Measurements from ENCODE around the gene PCSK4. TPM values are rescaled to one million over a fixed set of nuclear protein-coding genes. Genes with fewer than 3 reads are reported as not detected.

The PCSK4 gene
- total and polyA plus RNA-seq, 9 of the 15 experiments (the other 6 are each of a cell fraction or from before 2014, with no cell fraction given), result 0.01 to 9.1 (median 2.1) TPM; not detected in 1

DNA sequence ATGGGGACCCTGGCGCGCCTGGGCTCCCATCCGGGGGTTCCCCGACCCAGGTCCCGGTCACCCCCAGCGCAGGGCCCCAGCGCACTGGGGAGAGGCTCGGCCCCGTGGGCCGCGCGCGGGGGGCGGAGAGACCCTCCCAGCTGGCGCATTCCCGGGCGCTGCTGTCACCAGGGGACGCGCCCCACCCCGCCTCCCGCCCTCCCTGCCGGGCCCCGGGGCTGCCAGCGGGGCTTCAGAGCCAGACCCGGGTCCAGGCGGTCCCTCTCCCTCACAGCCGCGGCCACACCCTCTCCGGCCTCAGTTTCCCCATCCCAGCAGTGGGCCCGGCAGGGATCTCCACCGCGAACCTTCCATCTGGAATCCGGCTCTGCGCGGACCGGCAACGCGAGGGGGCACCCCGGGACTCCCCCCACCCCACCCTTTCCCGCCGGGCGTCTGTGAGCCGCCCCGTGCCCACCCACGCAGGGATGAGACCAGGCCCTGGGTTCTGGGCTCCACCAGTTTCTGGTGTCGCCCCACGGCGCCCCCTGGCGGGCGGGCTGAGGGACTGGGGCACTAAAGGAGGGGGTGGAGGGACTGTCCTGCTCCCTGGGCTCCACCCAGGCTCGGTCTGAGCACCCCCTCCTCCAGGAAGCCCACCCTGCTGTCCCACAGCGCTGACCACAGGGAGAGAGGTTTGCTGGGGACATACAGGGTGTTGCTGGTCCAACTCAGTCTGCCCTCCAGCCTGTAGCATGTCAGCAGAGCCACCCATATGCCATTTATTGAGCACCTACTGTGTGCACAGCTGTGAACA lies 23.5 kb upstream of the PCSK4 start (continued):
- no peak for TF ChIP-seq NCOA2 (IDR thresholded peaks at IDR 0.05; ENCODE audit: partially characterized antibody in 2 of 2)
- no peak for TF ChIP-seq BACH1 (tag; IDR thresholded peaks at IDR 0.05)
- TF ChIP-seq TAF9B (IDR thresholded peaks at IDR 0.05; ENCODE audit: partially characterized antibody), result no peak
- TF ChIP-seq EZH2 (IDR thresholded peaks at IDR 0.05; ENCODE audit: borderline replicate concordance, low read depth, low read length), result no peak
- no peak for TF ChIP-seq CEBPB (tag; IDR thresholded peaks at IDR 0.05)
- TF ChIP-seq, protein P1, sequence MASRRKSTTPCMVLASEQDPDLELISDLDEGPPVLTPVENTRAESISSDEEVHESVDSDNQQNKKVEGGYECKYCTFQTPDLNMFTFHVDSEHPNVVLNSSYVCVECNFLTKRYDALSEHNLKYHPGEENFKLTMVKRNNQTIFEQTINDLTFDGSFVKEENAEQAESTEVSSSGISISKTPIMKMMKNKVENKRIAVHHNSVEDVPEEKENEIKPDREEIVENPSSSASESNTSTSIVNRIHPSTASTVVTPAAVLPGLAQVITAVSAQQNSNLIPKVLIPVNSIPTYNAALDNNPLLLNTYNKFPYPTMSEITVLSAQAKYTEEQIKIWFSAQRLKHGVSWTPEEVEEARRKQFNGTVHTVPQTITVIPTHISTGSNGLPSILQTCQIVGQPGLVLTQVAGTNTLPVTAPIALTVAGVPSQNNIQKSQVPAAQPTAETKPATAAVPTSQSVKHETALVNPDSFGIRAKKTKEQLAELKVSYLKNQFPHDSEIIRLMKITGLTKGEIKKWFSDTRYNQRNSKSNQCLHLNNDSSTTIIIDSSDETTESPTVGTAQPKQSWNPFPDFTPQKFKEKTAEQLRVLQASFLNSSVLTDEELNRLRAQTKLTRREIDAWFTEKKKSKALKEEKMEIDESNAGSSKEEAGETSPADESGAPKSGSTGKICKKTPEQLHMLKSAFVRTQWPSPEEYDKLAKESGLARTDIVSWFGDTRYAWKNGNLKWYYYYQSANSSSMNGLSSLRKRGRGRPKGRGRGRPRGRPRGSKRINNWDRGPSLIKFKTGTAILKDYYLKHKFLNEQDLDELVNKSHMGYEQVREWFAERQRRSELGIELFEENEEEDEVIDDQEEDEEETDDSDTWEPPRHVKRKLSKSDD (conservative IDR thresholded peaks at IDR 0.05; ENCODE audit: low read length), result no peak
- no peak for TF ChIP-seq CEBPG (CRISPR knock-in tag; IDR thresholded peaks at IDR 0.05)
- TF ChIP-seq CEBPG (tag; conservative IDR thresholded peaks at IDR 0.05 in 1 of 2, IDR thresholded peaks at IDR 0.05 in 1 of 2), result no peak
- TF ChIP-seq ZBTB2 (IDR thresholded peaks at IDR 0.05), result 0 out of 2 replicates have a peak, but pooled peaks have one; percentile 18
- no peak for TF ChIP-seq ZNF830 (CRISPR knock-in tag; IDR thresholded peaks at IDR 0.05)
- no peak for TF ChIP-seq STAT5A (IDR thresholded peaks at IDR 0.05; ENCODE audit: borderline replicate concordance, low read length)
- TF ChIP-seq ZNF146 (CRISPR knock-in tag; IDR thresholded peaks at IDR 0.05; ENCODE audit: unreplicated experiment), result no peak
- TF ChIP-seq ZNF77 (CRISPR knock-in tag; IDR thresholded peaks at IDR 0.05), result no peak
- TF ChIP-seq SIRT6 (IDR thresholded peaks at IDR 0.05; ENCODE audit: low read depth, low read length), result no peak
- TF ChIP-seq NR2C2 (CRISPR knock-in tag; IDR thresholded peaks at IDR 0.05), result no peak
- TF ChIP-seq NR2C2 (tag; IDR thresholded peaks at IDR 0.05), result no peak
- TF ChIP-seq TEAD1 (CRISPR knock-in tag; IDR thresholded peaks at IDR 0.05), result peak in 1 of 2 experiments; percentile 49; a peak in 1 of 4 replicates
- no peak for TF ChIP-seq ZNF408 (CRISPR knock-in tag; IDR thresholded peaks at IDR 0.05; ENCODE audit: low read depth)
